Fibroblast of mammary gland (primary cell): ENCODE results near the gene RIMS4.
A peak's percentile ranks its signal among the peaks of the same experiment; 100 is the strongest.

Source experiments
- DNase-seq: peaks from one replicate; pipeline ENCODE4 v3.0.0-alpha.2; 2010; ENCODE audit warnings: low read depth
- H3K4me3 ChIP-seq: 2 replicates; pipeline ENCODE4 v1.5.1; 2011; ENCODE audit warnings: low read depth, mild to moderate bottlenecking, low read length, moderate library complexity; ENCODE audit not compliant: control insufficient read depth
- CTCF ChIP-seq: conservative IDR thresholded peaks from 2 replicates; pipeline ENCODE4 v1.5.1; 2011; ENCODE audit warnings: low read depth, low read length, inconsistent platforms; ENCODE audit not compliant: control insufficient read depth, insufficient read depth

The RIMS4 gene

GRCh38 chr20:44720621-44720996, 89.7 kb downstream of the RIMS4 start:
- no peak for TF ChIP-seq CTCF
- H3K4me3 ChIP-seq: no peak overlapping the region
- DNase-seq: peak; percentile 71

DNA sequence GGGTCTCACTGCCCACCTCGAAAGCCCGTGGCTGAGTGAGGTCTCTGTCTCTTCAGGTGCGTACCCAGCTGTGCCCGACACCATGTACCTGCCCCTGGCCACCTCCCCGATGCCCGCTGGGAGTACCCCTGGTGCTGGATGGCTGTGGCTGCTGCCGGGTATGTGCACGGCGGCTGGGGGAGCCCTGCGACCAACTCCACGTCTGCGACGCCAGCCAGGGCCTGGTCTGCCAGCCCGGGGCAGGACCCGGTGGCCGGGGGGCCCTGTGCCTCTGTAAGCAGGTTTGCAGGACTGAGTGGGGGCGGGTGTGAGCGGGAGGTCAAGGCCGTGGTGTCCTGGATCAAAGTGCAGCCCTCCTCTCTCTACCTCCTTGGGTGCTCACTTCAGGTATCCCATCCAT, 90.5 kb downstream of the RIMS4 start:
- DNase-seq: no peak
- no peak overlapping the region for H3K4me3 ChIP-seq
- TF ChIP-seq CTCF: no peak

DNA sequence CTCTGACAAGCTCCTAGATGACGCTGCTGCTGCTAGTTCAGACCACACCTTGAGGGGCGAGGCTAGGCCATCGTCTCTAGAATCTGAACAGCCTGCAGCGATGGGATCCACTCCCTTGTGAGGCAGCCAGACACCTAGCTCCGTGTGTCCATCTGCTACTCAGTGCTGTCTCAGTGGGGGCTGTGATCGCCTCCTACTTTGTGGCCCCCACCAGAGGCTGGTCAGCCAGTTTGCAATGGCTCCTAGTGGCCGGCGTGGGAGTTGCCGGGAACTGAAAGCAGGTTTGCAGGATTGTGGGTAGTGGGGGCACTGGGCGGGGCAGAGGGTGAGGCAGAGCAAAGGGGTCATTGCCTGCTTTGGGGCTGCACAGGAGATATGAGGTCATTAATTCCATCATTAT, 92.4 kb downstream of the RIMS4 start:
- H3K4me3 ChIP-seq: no peak overlapping the region
- peak; percentile 31 for TF ChIP-seq CTCF
- no peak for DNase-seq

DNA sequence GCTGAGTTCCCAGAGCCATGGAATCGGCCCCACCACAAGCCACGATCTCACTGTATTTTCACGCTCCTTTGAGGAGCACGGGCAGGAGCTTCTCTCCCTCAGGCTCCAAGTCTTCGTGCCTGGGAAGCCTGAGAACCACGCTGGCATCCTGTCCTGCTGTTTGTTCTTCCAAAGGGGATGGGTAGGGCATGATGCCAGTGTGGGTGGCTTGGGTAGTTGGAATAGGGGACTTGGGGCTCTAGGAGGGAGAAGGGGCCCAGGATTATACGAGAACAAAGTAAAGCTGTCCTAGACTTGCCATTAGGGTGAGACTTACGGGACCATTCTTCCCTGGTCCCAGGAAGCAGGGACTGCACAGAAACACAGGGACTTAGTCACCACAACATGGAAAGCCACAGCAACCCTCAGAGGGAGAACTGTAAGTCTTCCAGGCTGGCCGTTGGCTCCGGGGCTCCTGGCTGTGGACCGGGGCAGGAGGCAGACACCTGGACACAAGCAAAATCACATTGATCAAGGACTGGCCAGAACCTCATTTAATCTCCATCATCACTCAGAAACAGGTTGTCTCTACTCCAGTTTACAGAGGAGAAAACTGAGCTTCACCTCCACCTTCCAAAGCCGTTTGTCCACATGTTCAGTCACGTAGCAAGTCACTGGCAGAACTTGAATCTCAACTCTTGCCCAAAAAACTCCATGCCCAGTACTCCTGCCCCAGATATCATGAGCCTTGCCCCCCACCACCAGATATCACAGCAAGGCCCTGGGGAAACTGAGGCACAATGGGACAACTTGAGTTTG, 93.8 kb downstream of the RIMS4 start:
- no peak for TF ChIP-seq CTCF
- no peak for DNase-seq
- no peak overlapping the region for H3K4me3 ChIP-seq

- DNase-seq: no peak
- TF ChIP-seq CTCF: no peak
- peak overlapping the region; percentile 12 for H3K4me3 ChIP-seq
These were observed 94.6 kb downstream of the RIMS4 start for GRCh38 chr20:44715499-44716308.

DNA sequence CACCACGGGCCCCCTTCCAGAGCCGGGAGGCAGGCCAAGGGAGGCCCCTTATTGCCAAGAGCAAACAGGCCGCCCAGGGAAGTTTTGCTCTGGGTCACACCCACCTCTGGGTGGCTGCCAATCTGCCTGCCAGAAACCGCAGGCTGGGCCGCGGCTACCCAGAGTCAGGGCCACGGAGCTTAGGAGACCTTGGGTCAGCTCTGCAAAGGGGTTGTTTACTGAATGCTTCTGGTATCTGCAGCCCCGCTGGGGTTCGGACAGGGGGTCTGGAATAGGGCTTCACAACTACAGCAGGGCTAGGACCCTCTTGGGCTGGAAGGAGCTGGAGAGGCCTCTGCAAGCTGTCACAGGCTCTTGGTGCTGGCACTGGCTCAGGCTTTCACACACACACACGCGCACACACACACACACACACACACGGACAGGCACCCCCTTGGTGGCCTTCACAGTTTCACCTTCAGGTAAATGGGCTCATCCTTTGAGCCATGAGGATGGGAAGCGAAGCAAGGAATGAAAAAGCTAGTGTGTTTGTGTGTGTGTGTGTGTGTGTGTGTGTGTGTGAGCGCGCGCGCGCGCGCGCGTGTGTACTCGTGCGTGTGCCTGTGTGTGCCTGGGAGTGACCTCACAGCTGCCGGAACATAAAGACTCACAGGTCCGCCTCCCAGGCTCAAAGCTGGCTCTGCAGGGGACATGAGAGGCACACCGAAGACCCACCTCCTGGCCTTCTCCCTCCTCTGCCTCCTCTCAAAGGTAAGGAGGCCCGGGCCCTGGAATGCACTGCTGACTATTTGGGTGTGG, 95.4 kb downstream of the RIMS4 start, which contains the start of gene CCN5:
CCN5 (plus strand) TSS at position 669 of the 798 bp plus-strand sequence; CDS start at position 691, 22 bp downstream.
- no peak for TF ChIP-seq CTCF
- H3K4me3 ChIP-seq: peak within 1 kb of the TSS; percentile 15
- peak; percentile 85 for DNase-seq
